ENCODE data around the gene EZH1.

Gene EZH1

GRCh38 chr17:42681976-42682721 is 62.7 kb downstream of the EZH1 start, which contains the start of gene CNTNAP1:
Gene CNTNAP1, plus strand, starts transcription at chr17:42682531. Its CDS starts 299 bp downstream, at chr17:42682830.
- peak within 1 kb of the TSS; percentile 77 for H3K4me3 ChIP-seq
- no peak for TF ChIP-seq CTCF (IDR thresholded peaks at IDR 0.05)
- peak within 1 kb of the TSS; percentile 4 to 79 for H3K27ac ChIP-seq
- no peak for DNase-seq (ENCODE audit: low spot score)

- no peak for DNase-seq (ENCODE audit: low spot score)
- peak overlapping the region; percentile 79 for H3K4me3 ChIP-seq
- peak overlapping the region; percentile 92 to 98 for H3K27ac ChIP-seq
- TF ChIP-seq CTCF (IDR thresholded peaks at IDR 0.05) = no peak
Observed at GRCh38 chr17:42680331-42680808, 64.5 kb downstream of the EZH1 start.

- H3K27ac ChIP-seq = peak overlapping the region; percentile 92 to 98
- DNase-seq (ENCODE audit: low spot score) = peak; percentile 85
- peak; percentile 88 for TF ChIP-seq CTCF (IDR thresholded peaks at IDR 0.05)
- H3K4me3 ChIP-seq = peak overlapping the region; percentile 79
Observed at GRCh38 chr17:42679492-42680330, 65.1 kb downstream of the EZH1 start.

GRCh38 chr17:42678951-42679491 is 65.8 kb downstream of the EZH1 start:
- no peak for DNase-seq (ENCODE audit: low spot score)
- Histone ChIP-seq H3K27ac (peak overlapping the region; percentile 92 to 98), H3K4me3 (peak overlapping the region; percentile 79)

GRCh38 chr17:42677921-42678781 is 66.7 kb downstream of the EZH1 start:
- H3K4me3 ChIP-seq = peak overlapping the region; percentile 79
- peak; percentile 93 for DNase-seq (ENCODE audit: low spot score)

More at GRCh38 chr17:42678951-42679491, 65.8 kb downstream of the EZH1 start:
- TF ChIP-seq CTCF (IDR thresholded peaks at IDR 0.05) = no peak

More at GRCh38 chr17:42677921-42678781, 66.7 kb downstream of the EZH1 start:
- no peak for TF ChIP-seq CTCF (IDR thresholded peaks at IDR 0.05)
- peak overlapping the region; percentile 92 to 98 for H3K27ac ChIP-seq
